A673 (cell line): ENCODE results near the gene NAT9. TPM values are rescaled to one million over a fixed set of nuclear protein-coding genes. Genes with fewer than 3 reads are reported as not detected.

ENCODE experiments used
- BruUV-seq: library from RNA; stranded (reverse); fragments of 400-500 nt; replicated peaks from 2 replicates; lab custom pipeline; 2021; lab: Mats Ljungman, UMichigan
- CTCF ChIA-PET: fragments of 300-600 bp; sonication (Branson Sonifier 250); formaldehyde crosslinking; loops from one replicate; lab custom pipeline; 2022; ENCODE audit warnings: antibody characterized with exemption; lab: Charles Lee
- POLR2A ChIA-PET: fragments of 300-600 bp; sonication (Branson Sonifier 250); formaldehyde crosslinking; loops from one replicate; lab custom pipeline; 2022; ENCODE audit warnings: antibody characterized with exemption; ENCODE audit not compliant: low non-redundant PET; lab: Charles Lee
- DNase-seq: peaks from one replicate; pipeline ENCODE4 v3.0.0-alpha.2; 2015; ENCODE audit warnings: low spot score
- H3K27ac ChIP-seq: fragments of 200-600 bp; sonication (generic); 2 replicates; pipeline ENCODE4 v1.5.1; 2016; ENCODE audit warnings: mixed run types, low read depth, mild to moderate bottlenecking, mixed read lengths, antibody characterized with exemption, low read length; ENCODE audit not compliant: poor library complexity, severe bottlenecking
- H3K27me3 ChIP-seq: fragments of 200-600 bp; sonication (generic); replicated peaks from 2 replicates; pipeline ENCODE4 v1.6.1; 2017; ENCODE audit warnings: mixed run types, low read depth, mild to moderate bottlenecking, mixed read lengths, antibody characterized with exemption, low read length; ENCODE audit not compliant: insufficient read depth, poor library complexity
- H3K36me3 ChIP-seq: fragments of 200-600 bp; sonication (generic); 2 replicates; pipeline ENCODE4 v1.6.1; 2016; ENCODE audit warnings: mixed run types, mild to moderate bottlenecking, mixed read lengths, antibody characterized with exemption, low read length; ENCODE audit not compliant: insufficient read depth, poor library complexity, severe bottlenecking
- H3K4me1 ChIP-seq: fragments of 200-600 bp; sonication (generic); 2 replicates; pipeline ENCODE4 v1.6.1; 2017; ENCODE audit warnings: mixed run types, mild to moderate bottlenecking, mixed read lengths, antibody characterized with exemption, low read length; ENCODE audit not compliant: insufficient read depth, poor library complexity, severe bottlenecking
- H3K4me3 ChIP-seq: fragments of 200-600 bp; sonication (generic); 2 replicates; pipeline ENCODE4 v1.5.1; 2016; ENCODE audit warnings: low read depth, mixed run types, mild to moderate bottlenecking, mixed read lengths, low read length; ENCODE audit not compliant: poor library complexity, severe bottlenecking
- H3K9me3 ChIP-seq: fragments of 200-600 bp; sonication (generic); 2 replicates; pipeline ENCODE4 v1.6.1; 2016; ENCODE audit warnings: mixed run types, low read depth, mild to moderate bottlenecking, mixed read lengths, antibody characterized with exemption, low read length; ENCODE audit not compliant: poor library complexity, severe bottlenecking
- EZH2 ChIP-seq: fragments of 200-600 bp; sonication (generic); IDR thresholded peaks from 2 replicates; pipeline ENCODE4 v1.6.1; 2017; ENCODE audit warnings: borderline replicate concordance, low read depth, mild to moderate bottlenecking, mixed read lengths, antibody characterized with exemption, low read length; ENCODE audit not compliant: poor library complexity, severe bottlenecking
- intact Hi-C: fragments of 100-400 bp; cut with micrococcal nuclease; formaldehyde crosslinking; loops from one replicate; pipeline ENCODE4 v1.10.0; 2022; ENCODE audit not compliant: unreplicated experiment
- total RNA-seq: library from RNA; stranded (reverse); gene quantifications from 2 replicates; pipeline ENCODE4 v1.2.3, GENCODE V29; 2021
- TF ChIP-seq, protein P1 (sequence below): fragments of 300-800, 200-600 bp; sonication (generic); conservative IDR thresholded peaks from 2 replicates; pipeline ENCODE4 v1.5.1; 2017; ENCODE audit warnings: low read depth, mild to moderate bottlenecking, antibody characterized with exemption, low read length, moderate library complexity, mixed read lengths

Gene NAT9
- total RNA-seq, 1 experiment from 2014 or later = 60.6 TPM

DNA sequence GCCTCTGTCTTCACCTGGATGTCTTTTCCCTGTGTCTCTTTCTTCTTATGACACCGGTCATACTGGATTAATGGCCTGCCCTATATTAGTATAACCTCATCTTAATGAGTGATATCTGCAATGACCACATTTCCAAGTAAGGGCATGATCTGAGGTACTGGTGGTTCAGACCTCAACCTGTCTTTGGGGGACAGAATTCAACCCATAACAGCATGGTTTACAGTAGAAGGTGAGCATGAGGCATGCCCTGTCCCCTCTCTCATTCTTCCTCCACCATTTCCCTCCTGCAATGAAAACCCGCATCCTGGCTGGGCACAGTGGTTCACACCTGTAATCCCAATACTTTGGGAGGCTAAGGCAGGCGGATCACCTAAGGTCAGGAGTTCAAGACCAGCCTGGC, 41.9 kb downstream of the NAT9 start:
- no peak overlapping the region for H3K4me3 ChIP-seq
- intact Hi-C loops = no loop called here
- peaks cover 59% of the 10 kb centered on the region for H3K27me3 ChIP-seq
- H3K36me3 ChIP-seq = no peaks in the 10 kb centered on the region
- BruUV-seq = no TSS peak
- no peaks in the 10 kb centered on the region for H3K9me3 ChIP-seq
- ChIA-PET CTCF (no interaction called here), POLR2A (no interaction called here)
- no peak for DNase-seq
- TF ChIP-seq, protein P1, sequence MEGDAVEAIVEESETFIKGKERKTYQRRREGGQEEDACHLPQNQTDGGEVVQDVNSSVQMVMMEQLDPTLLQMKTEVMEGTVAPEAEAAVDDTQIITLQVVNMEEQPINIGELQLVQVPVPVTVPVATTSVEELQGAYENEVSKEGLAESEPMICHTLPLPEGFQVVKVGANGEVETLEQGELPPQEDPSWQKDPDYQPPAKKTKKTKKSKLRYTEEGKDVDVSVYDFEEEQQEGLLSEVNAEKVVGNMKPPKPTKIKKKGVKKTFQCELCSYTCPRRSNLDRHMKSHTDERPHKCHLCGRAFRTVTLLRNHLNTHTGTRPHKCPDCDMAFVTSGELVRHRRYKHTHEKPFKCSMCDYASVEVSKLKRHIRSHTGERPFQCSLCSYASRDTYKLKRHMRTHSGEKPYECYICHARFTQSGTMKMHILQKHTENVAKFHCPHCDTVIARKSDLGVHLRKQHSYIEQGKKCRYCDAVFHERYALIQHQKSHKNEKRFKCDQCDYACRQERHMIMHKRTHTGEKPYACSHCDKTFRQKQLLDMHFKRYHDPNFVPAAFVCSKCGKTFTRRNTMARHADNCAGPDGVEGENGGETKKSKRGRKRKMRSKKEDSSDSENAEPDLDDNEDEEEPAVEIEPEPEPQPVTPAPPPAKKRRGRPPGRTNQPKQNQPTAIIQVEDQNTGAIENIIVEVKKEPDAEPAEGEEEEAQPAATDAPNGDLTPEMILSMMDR = no peak
- no peak for TF ChIP-seq EZH2
- H3K27ac ChIP-seq = no peak overlapping the region
- peaks cover 16% of the 10 kb centered on the region for H3K4me1 ChIP-seq

DNA sequence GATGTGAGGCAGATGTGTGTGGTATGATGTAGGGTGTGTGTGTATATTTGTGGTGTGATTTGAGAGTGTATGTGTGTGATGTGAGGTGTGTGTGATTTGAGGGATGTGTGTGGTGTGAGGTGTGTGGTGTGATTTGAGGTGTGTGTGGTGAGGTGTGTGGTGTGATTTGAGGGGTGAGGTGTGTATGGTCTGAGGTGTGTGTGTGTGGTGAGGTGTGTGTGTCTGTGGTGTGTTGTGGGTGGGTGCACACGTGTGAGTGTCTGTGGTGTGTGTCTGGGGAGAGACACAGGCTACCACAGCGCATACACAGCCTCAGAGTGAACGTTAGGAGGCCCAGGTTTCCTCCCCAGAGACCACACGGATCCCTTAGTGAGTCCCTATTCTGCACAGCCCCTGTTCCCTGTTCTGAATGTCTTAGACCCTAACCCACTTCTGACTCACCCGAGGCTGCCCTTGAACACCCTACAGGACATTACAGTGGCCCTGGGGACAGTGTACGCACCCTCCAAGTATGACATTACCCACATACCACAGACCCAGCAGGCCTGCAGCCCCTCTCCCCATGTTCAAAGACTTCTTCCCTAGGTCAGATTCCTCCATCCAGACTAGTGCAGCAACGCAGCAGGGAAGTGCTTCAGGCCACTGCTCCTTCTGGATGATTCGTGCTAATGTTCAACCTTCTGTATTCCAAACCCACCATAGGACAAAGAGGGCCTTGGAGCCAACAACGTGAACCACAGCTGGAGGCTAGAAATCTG, 42.6 kb downstream of the NAT9 start:
- BruUV-seq = no TSS peak
- POLR2A ChIA-PET = no interaction called here

DNA sequence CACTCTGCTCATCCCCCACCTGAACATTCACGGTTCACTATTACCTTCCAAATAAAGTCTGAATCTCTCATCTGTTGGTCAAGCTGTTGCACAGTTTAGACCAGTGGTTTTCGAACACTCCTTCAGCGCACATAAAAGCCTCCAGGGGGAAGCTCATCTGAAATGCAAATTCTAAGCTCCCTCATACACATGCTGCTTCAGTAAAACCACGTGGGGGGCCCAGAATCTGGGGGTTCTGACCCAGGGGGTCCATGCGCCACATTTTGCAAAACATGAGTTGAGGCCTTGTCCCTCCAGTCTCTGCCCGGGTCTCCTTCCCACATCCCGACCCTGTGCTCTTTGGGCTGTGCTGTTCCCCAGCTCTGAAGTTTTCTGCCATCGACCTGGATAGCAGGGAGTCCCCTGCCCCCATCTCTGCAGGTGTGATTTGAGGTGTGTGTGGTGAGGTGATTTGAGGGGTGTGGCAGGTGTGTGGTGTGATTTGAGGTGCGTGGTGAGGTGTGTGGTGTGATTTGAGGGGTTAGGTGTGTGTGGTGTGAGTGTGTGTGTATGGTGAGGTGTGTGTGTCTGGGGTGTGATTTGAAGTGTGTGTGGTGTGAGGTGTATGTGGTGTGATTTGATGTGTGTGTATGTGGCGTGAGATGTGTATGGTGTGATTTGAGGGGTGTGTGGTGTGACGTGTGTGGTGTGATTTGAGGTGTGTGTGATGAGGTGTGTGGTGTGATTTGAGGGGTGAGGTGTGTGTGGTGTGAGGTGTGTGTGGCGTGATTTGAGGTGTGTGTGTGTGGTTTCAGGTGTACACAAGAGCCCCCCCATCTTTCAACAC, 43.9 kb downstream of the NAT9 start:
- Histone ChIP-seq H3K27ac (no peak overlapping the region), H3K9me3 (no peaks in the 10 kb centered on the region), H3K4me1 (peaks cover 2% of the 10 kb centered on the region), H3K27me3 (peaks cover 40% of the 10 kb centered on the region), H3K36me3 (no peaks in the 10 kb centered on the region), H3K4me3 (no peak overlapping the region)
- TF ChIP-seq, protein P1 = no peak
- no peak for TF ChIP-seq EZH2
- ChIA-PET CTCF (no interaction called here), POLR2A (no interaction called here)
- DNase-seq = no peak
- BruUV-seq = no TSS peak
- intact Hi-C loops = no loop called here

More for the DNA sequence above, 42.6 kb downstream of the NAT9 start:
- H3K4me1 ChIP-seq = peaks cover 15% of the 10 kb centered on the region
- no peaks in the 10 kb centered on the region for H3K36me3 ChIP-seq
- TF ChIP-seq, protein P1 = no peak
- TF ChIP-seq EZH2 = no peak
- no peaks in the 10 kb centered on the region for H3K9me3 ChIP-seq
- CTCF ChIA-PET = no interaction called here
- no peak overlapping the region for H3K4me3 ChIP-seq
- H3K27me3 ChIP-seq = peaks cover 53% of the 10 kb centered on the region
- no peak for DNase-seq
- no peak overlapping the region for H3K27ac ChIP-seq
- intact Hi-C loops = no loop called here
